AG09319 (cell line): ENCODE measurements around the gene HYOU1.

Experiments
- DNase-seq: peaks from one replicate; pipeline ENCODE4 v3.0.0-alpha.2; 2010; ENCODE audit warnings: low read depth; ENCODE audit errors: extremely low read depth
- TF ChIP-seq, protein P1 (sequence below): IDR thresholded peaks from 2 replicates; pipeline ENCODE4 v1.5.1; 2011; ENCODE audit warnings: low read depth, mild to moderate bottlenecking, inconsistent platforms, low read length, moderate library complexity

The HYOU1 gene

DNA sequence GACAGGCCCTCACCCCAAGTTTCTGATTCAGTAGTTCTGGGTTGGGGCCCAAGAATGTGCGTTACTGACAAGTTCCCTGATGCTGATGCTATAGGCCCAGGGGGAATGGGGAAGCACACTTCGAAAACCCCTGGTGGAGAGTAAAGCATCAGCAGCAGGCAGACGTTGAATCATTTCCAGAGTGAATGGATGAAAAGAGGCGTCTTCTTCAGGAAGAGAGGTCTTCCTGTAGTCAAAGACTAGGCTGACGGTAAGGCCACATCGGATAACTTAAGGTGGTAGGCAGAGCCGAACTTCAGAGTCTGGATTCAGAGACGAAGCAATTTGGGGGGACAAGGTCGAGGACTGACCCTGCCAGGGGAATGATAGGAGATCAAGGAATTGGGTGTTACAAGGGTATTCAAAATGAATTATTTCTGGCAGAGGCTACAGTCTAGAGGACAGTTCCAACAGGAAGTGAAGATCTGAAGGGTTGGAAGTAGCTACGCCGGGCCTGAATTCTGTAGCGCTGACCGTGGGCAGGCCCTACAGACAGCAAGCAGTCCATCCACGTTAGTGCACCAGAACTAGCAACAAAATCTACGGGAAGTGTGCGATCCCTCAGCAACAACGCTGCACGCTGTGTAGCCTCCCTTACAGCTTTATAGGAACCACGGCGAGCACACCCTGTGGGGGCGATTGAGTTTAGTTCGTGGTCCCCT is 59.9 kb downstream of the HYOU1 start:
- DNase-seq: no peak
- TF ChIP-seq, protein P1, sequence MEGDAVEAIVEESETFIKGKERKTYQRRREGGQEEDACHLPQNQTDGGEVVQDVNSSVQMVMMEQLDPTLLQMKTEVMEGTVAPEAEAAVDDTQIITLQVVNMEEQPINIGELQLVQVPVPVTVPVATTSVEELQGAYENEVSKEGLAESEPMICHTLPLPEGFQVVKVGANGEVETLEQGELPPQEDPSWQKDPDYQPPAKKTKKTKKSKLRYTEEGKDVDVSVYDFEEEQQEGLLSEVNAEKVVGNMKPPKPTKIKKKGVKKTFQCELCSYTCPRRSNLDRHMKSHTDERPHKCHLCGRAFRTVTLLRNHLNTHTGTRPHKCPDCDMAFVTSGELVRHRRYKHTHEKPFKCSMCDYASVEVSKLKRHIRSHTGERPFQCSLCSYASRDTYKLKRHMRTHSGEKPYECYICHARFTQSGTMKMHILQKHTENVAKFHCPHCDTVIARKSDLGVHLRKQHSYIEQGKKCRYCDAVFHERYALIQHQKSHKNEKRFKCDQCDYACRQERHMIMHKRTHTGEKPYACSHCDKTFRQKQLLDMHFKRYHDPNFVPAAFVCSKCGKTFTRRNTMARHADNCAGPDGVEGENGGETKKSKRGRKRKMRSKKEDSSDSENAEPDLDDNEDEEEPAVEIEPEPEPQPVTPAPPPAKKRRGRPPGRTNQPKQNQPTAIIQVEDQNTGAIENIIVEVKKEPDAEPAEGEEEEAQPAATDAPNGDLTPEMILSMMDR: peak; percentile 3
